H1 (cell line): ENCODE measurements around the gene RBBP9. TPM values are rescaled to one million over a fixed set of nuclear protein-coding genes. Genes with fewer than 3 reads are reported as not detected.

Experiments used
- CTCF ChIA-PET: fragments of 300-600 bp; sonication (Branson Sonifier 250); formaldehyde crosslinking; loops from one replicate; lab custom pipeline; 2021; ENCODE audit not compliant: partially characterized antibody; lab: Charles Lee
- POLR2A ChIA-PET: fragments of 300-600 bp; sonication (Branson Sonifier 250); formaldehyde crosslinking; loops from one replicate; lab custom pipeline; 2021; ENCODE audit warnings: inconsistent platforms; ENCODE audit not compliant: partially characterized antibody; lab: Charles Lee
- DNase-seq, 2 experiments: peaks; one replicate each; pipeline versions ENCODE4 v3.0.0 to v3.0.0-alpha.2; 2010 to 2022; ENCODE audit warnings: low spot score in 2 of 2, low read depth in 1 of 2, mixed read lengths in 1 of 2
- FAIRE-seq: peaks from 2 replicates; lab custom pipeline; 2011; peaks lifted over from hg19 to GRCh38; lab: Jason Lieb, UNC
- H2AFZ ChIP-seq: 2 replicates; pipeline ENCODE4 v1.8.1; 2012; ENCODE audit warnings: low read length, inconsistent platforms
- H2AK5ac ChIP-seq: 2 replicates; pipeline ENCODE4 v1.6.1; 2013; ENCODE audit warnings: low read depth, low read length
- H2BK120ac ChIP-seq: replicated peaks from 2 replicates; pipeline ENCODE3; 2013; ENCODE audit warnings: low read depth, low read length, inconsistent platforms
- H2BK12ac ChIP-seq: 2 replicates; pipeline ENCODE4 v1.6.1; 2013; ENCODE audit warnings: low read depth, low read length
- H2BK15ac ChIP-seq: 2 replicates; pipeline ENCODE4 v1.6.1; 2013; ENCODE audit warnings: low read length
- H2BK20ac ChIP-seq: 2 replicates; pipeline ENCODE4 v1.6.1; 2013; ENCODE audit warnings: low read length
- H2BK5ac ChIP-seq: 2 replicates; pipeline ENCODE4 v1.6.1; 2013; ENCODE audit warnings: low read depth, low read length
- H3K14ac ChIP-seq: 2 replicates; pipeline ENCODE4 v1.6.1; 2013; ENCODE audit warnings: inconsistent platforms; ENCODE audit not compliant: insufficient read length
- H3K18ac ChIP-seq: 2 replicates; pipeline ENCODE4 v1.6.1; 2013; ENCODE audit warnings: low read length; ENCODE audit errors: extremely low read depth
- H3K23ac ChIP-seq: 2 replicates; pipeline ENCODE4 v1.6.1; 2013; ENCODE audit warnings: inconsistent platforms; ENCODE audit not compliant: insufficient read length
- H3K23me2 ChIP-seq: 2 replicates; pipeline ENCODE4 v1.6.1; 2013; ENCODE audit warnings: low read depth, low read length
- H3K27ac ChIP-seq: 2 replicates; pipeline ENCODE4 v1.6.1; 2011; ENCODE audit warnings: low read depth, low read length, inconsistent platforms
- H3K27me3 ChIP-seq, 4 experiments: replicated peaks in 1 of 4; 1 replicate in 1 of 4; 2 replicates in 3 of 4; pipeline versions ENCODE4 v1.6.1 to v1.8.1; 2011 to 2013; ENCODE audit warnings: low read length in 3 of 4, mild to moderate bottlenecking in 3 of 4, inconsistent platforms in 2 of 4, mixed read lengths in 2 of 4, moderate library complexity in 1 of 4; ENCODE audit not compliant: control insufficient read depth in 3 of 4, insufficient read depth in 3 of 4; ENCODE audit errors: extremely low read depth in 1 of 4
- H3K36me3 ChIP-seq, 4 experiments: 2 replicates each; pipeline versions ENCODE4 v1.6.1 to v1.8.1; 2011 to 2013; ENCODE audit warnings: mild to moderate bottlenecking in 4 of 4, low read length in 3 of 4, moderate library complexity in 2 of 4, control low read depth in 1 of 4, inconsistent platforms in 1 of 4; ENCODE audit not compliant: insufficient read depth in 4 of 4, control insufficient read depth in 2 of 4
- H3K4ac ChIP-seq: replicated peaks from 2 replicates; pipeline ENCODE3; 2013; ENCODE audit warnings: low read length, low read depth, mixed read lengths, inconsistent platforms; ENCODE audit not compliant: insufficient read length
- H3K4me1 ChIP-seq, 4 experiments: replicated peaks in 1 of 4; 1 replicate in 1 of 4; 2 replicates in 3 of 4; pipeline versions ENCODE4 v1.6.1 to v1.8.1; 2011 to 2013; ENCODE audit warnings: low read length in 3 of 4, inconsistent platforms in 2 of 4, mixed read lengths in 1 of 4; ENCODE audit not compliant: insufficient read depth in 4 of 4, control insufficient read depth in 3 of 4
- H3K4me2 ChIP-seq, 2 experiments: 2 replicates each; pipeline versions ENCODE4 v1.6.1 to v1.8.1; 2011 to 2013; ENCODE audit warnings: low read depth in 2 of 2, low read length in 2 of 2, control low read depth in 1 of 2, inconsistent platforms in 1 of 2, mild to moderate bottlenecking in 1 of 2; ENCODE audit not compliant: insufficient read depth in 1 of 2
- H3K4me3 ChIP-seq, 4 experiments: fragments of 200-600, 300-600 bp in 1 of 4; sonication (generic), shearing (Covaris generic), sonication (Bioruptor Twin) in 1 of 4; 2 replicates each; pipeline versions ENCODE4 v1.5.1 to v1.8.1; 2011 to 2016; ENCODE audit warnings: low read length in 4 of 4, low read depth in 3 of 4, control low read depth in 2 of 4, inconsistent platforms in 2 of 4, mild to moderate bottlenecking in 2 of 4, mixed read lengths in 1 of 4, moderate library complexity in 1 of 4; ENCODE audit not compliant: insufficient read depth in 2 of 4; ENCODE audit errors: extremely low read depth in 1 of 4
- H3K56ac ChIP-seq: replicated peaks from 2 replicates; pipeline ENCODE3; 2013; ENCODE audit warnings: low read depth, mild to moderate bottlenecking, mixed read lengths, low read length, inconsistent platforms; ENCODE audit not compliant: insufficient read length
- H3K79me1 ChIP-seq: 2 replicates; pipeline ENCODE4 v1.6.1; 2013; ENCODE audit warnings: low read depth, low read length, control low read depth
- H3K79me2 ChIP-seq, 2 experiments: 2 replicates each; pipeline versions ENCODE4 v1.6.1 to v1.8.1; 2012 to 2013; ENCODE audit warnings: low read length in 2 of 2, mild to moderate bottlenecking in 2 of 2, inconsistent platforms in 1 of 2; ENCODE audit not compliant: insufficient read depth in 2 of 2, control insufficient read depth in 1 of 2
- H3K9ac ChIP-seq, 4 experiments: replicated peaks in 1 of 4; 1 replicate in 1 of 4; 2 replicates in 3 of 4; pipeline versions ENCODE4 v1.6.1 to v1.8.1; 2011 to 2013; ENCODE audit warnings: low read depth in 3 of 4, low read length in 3 of 4, control low read depth in 2 of 4, mild to moderate bottlenecking in 2 of 4, moderate library complexity in 2 of 4, inconsistent platforms in 1 of 4; ENCODE audit errors: extremely low read depth in 1 of 4
- H3K9me3 ChIP-seq, 2 experiments: 2 replicates each; pipeline versions ENCODE4 v1.6.1 to v1.8.1; 2012 to 2013; ENCODE audit warnings: mild to moderate bottlenecking in 2 of 2, moderate library complexity in 2 of 2, control low read depth in 1 of 2, inconsistent platforms in 1 of 2, low read depth in 1 of 2, low read length in 1 of 2, mixed read lengths in 1 of 2; ENCODE audit not compliant: insufficient read depth in 2 of 2
- H4K20me1 ChIP-seq, 2 experiments: replicated peaks in 1 of 2; 2 replicates each; pipeline versions ENCODE3 to v1.8.1; 2011 to 2013; ENCODE audit warnings: inconsistent platforms in 2 of 2, low read length in 2 of 2, mild to moderate bottlenecking in 1 of 2; ENCODE audit not compliant: insufficient read depth in 2 of 2, control insufficient read depth in 1 of 2
- H4K5ac ChIP-seq: 2 replicates; pipeline ENCODE4 v1.6.1; 2013; ENCODE audit warnings: low read length, low read depth, mixed read lengths, inconsistent platforms; ENCODE audit not compliant: insufficient read length
- H4K8ac ChIP-seq: 2 replicates; pipeline ENCODE4 v1.8.0; 2013; ENCODE audit warnings: mild to moderate bottlenecking, moderate library complexity, low read length, inconsistent platforms; ENCODE audit not compliant: insufficient read depth; ENCODE audit errors: extremely low read depth
- H4K91ac ChIP-seq: replicated peaks from 2 replicates; pipeline ENCODE3; 2013; ENCODE audit warnings: low read length, mixed read lengths, inconsistent platforms; ENCODE audit not compliant: insufficient read length
- CBX5 ChIP-seq: fragments of 300-800, 300-1000 bp; sonication (generic); IDR thresholded peaks from 2 replicates; pipeline ENCODE4 v1.7.1; 2016; ENCODE audit warnings: antibody characterized with exemption, low read length, low read depth
- CHD1 ChIP-seq: IDR thresholded peaks from 2 replicates; pipeline ENCODE4 v1.6.1; 2012; ENCODE audit warnings: low read depth, low read length, improper control_type of control experiment
- FOSL1 ChIP-seq: IDR thresholded peaks from 2 replicates; pipeline ENCODE4 v1.6.1; 2011; ENCODE audit warnings: mild to moderate bottlenecking, low read depth, low read length, moderate library complexity; ENCODE audit not compliant: insufficient read depth
- GTF2F1 ChIP-seq: IDR thresholded peaks from 2 replicates; pipeline ENCODE4 v1.6.1; 2012; ENCODE audit warnings: low read depth, low read length, improper control_type of control experiment, borderline replicate concordance
- NRF1 ChIP-seq: IDR thresholded peaks from 2 replicates; pipeline ENCODE4 v1.6.1; 2011; ENCODE audit warnings: mild to moderate bottlenecking, low read depth, low read length, improper control_type of control experiment
- POLR2A ChIP-seq, 2 experiments: IDR thresholded peaks; 1 replicate in 1 of 2; 2 replicates in 1 of 2; pipeline ENCODE4 v1.6.1; 2011; ENCODE audit warnings: low read depth in 2 of 2, low read length in 2 of 2, mild to moderate bottlenecking in 2 of 2; ENCODE audit errors: control extremely low read depth in 1 of 2
- RFX5 ChIP-seq: IDR thresholded peaks from 2 replicates; pipeline ENCODE4 v1.6.1; 2011; ENCODE audit warnings: low read depth, low read length, improper control_type of control experiment, borderline replicate concordance
- WGBS, 2 experiments: shearing (Covaris generic) in 1 of 2; methylation state at CpG; one replicate each; pipeline versions ENCODE4 v1.1.6 to v1.1.7; 2013 to 2015; ENCODE audit warnings: low lambda C conversion rate in 2 of 2, mixed read lengths in 2 of 2, inconsistent platforms in 1 of 2, low coverage in 1 of 2, missing lambda C conversion rate in 1 of 2; ENCODE audit not compliant: insufficient replicate concordance in 2 of 2, insufficient coverage in 1 of 2, insufficient read length in 1 of 2; ENCODE audit errors: extremely low coverage in 1 of 2, missing lambda C conversion rate in 1 of 2; 5-methylcytosine and 5-hydroxymethylcytosine counted together
- polyA plus RNA-seq, 7 experiments: library from polyadenylated mRNA; depleted of rRNA in 3 of 7; stranded (reverse) in 5 of 7; unstranded in 2 of 7; fragments of >200 nt in 5 of 7; fragments of 200-250 nt in 2 of 7; gene quantifications; 1 replicate in 5 of 7; 2 replicates in 1 of 7; 4 replicates in 1 of 7; pipeline versions ENCODE4 v1.2.1 to v1.2.3, GENCODE V29; 2011 to 2013; ENCODE audit warnings: missing spikeins in 2 of 7, mixed read lengths in 2 of 7
- total RNA-seq: library from RNA; stranded (reverse); fragmentation: NEBNext Ultra II Directional; extraction: Animal tissue kit (Norgen Biotek cat#: 25700); gene quantifications from 2 replicates; pipeline ENCODE4 v1.2.1, GENCODE V29; 2021

The RBBP9 gene
- total and polyA plus RNA-seq, 2 of the 8 experiments (the other 6 are each of a cell fraction or from before 2014, with no cell fraction given) = 9.5 to 13.5 TPM

- no peaks in the 10 kb centered on the region for H3K4me1 ChIP-seq
- H2AFZ ChIP-seq = no peak overlapping the region
- 86% methylated on average over 3 of the region's 3 CpGs; no CpG with 5 or more reads in 1 of the 2 experiments for WGBS, 2 experiments
- FAIRE-seq = no peak
- H2BK5ac ChIP-seq = no peak overlapping the region
- no peak overlapping the region for H2BK15ac ChIP-seq
- H3K18ac ChIP-seq = no peak overlapping the region
- H3K9me3 ChIP-seq = peaks cover 0 to 5% of the 10 kb centered on the region in 2 experiments; a peak in 1 of 4 replicates
- no peaks in the 10 kb centered on the region for H3K36me3 ChIP-seq
- no peak overlapping the region for H4K8ac ChIP-seq
- H3K14ac ChIP-seq = no peak overlapping the region
- H4K20me1 ChIP-seq = no peaks in the 10 kb centered on the region
- H2BK20ac ChIP-seq = no peak overlapping the region
- no peaks in the 10 kb centered on the region for H3K27me3 ChIP-seq
- no peak overlapping the region for H2BK120ac ChIP-seq
- no peak overlapping the region for H4K91ac ChIP-seq
- no peak overlapping the region for H4K5ac ChIP-seq
- CTCF ChIA-PET = interaction anchor here (1.5 kb wide), 2 partner anchors 11 to 19 kb away, joined by 3 to 5 read pairs; no protein-coding TSS in a partner anchor
- H3K4ac ChIP-seq = no peak overlapping the region
- no peak overlapping the region for H3K4me3 ChIP-seq
- no peaks in the 10 kb centered on the region for H3K79me2 ChIP-seq
- no peak overlapping the region for H2BK12ac ChIP-seq
- H3K56ac ChIP-seq = no peak overlapping the region
- POLR2A ChIA-PET = no interaction called here
- no peak for DNase-seq
- no peaks in the 10 kb centered on the region for H3K79me1 ChIP-seq
- H2AK5ac ChIP-seq = no peak overlapping the region
- H3K4me2 ChIP-seq = no peak overlapping the region
- no peaks in the 10 kb centered on the region for H3K23me2 ChIP-seq
- H3K23ac ChIP-seq = no peak overlapping the region
- H3K9ac ChIP-seq = no peak overlapping the region
- TF ChIP-seq NRF1 (no peak), POLR2A (IDR thresholded peaks at IDR 0.05; ENCODE audit: control extremely low read depth in 1 of 2, low read depth in 2 of 2, low read length in 2 of 2) (no peak), CBX5 (no peak), RFX5 (no peak), CHD1 (no peak), FOSL1 (no peak), GTF2F1 (no peak)
- H3K27ac ChIP-seq = no peak overlapping the region
Observed at GRCh38 chr20:18456600-18456999, 40.4 kb downstream of the RBBP9 start.
